ENCODE results near the gene EPS15.

EPS15 gene

DNA sequence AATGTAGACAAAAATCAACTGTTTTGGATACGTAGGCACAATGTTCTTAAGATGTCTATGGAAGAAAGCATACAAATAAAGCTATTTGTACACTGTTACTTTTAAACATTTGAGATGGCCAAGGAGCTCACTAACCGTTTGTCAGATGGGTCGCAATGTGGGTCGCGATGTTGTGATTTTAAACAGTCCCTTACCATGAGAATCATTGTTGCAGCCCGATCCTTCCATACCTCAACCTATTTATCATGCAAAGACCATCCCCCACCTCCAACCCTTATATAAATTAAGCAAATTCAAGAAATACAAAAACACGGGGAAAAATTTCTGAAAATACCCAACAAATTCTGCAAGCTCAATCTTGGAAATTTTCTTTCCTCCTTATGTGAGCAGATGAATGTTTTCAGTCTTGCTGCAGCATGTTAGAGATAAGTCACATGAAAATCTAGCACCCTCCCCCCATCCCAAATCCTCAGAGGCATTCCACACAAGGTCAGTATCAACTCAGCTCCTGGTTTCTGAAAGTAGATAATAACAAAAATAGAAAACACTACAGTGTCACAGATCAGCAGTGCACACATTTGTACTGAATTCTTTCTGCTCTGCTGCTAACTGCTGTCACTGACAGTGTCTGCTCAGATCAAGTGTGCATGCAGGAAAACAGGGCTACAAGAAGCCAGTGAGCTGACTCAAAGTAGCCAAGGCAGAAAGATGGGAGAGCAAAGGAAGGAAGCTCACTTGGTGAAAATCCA, 95.8 kb downstream of the EPS15 start:
- FAIRE-seq (peak; percentile 50), DNase-seq (ENCODE audit: insufficient read length, low spot score) (no peak)
- TF ChIP-seq PAX5 (IDR thresholded peaks at IDR 0.05; ENCODE audit: insufficient read depth, low read length, severe bottlenecking) (no peak), POLR2AphosphoS5 (IDR thresholded peaks at IDR 0.05; ENCODE audit: low read depth, low read length) (no peak), POLR2A (IDR thresholded peaks at IDR 0.05; ENCODE audit: low read depth, low read length) (no peak), POU2F2 (IDR thresholded peaks at IDR 0.05; ENCODE audit: low read depth, low read length) (no peak), SPI1 (IDR thresholded peaks at IDR 0.05; ENCODE audit: low read depth, low read length) (no peak), TAF1 (IDR thresholded peaks at IDR 0.05; ENCODE audit: low read depth, low read length) (no peak)

DNA sequence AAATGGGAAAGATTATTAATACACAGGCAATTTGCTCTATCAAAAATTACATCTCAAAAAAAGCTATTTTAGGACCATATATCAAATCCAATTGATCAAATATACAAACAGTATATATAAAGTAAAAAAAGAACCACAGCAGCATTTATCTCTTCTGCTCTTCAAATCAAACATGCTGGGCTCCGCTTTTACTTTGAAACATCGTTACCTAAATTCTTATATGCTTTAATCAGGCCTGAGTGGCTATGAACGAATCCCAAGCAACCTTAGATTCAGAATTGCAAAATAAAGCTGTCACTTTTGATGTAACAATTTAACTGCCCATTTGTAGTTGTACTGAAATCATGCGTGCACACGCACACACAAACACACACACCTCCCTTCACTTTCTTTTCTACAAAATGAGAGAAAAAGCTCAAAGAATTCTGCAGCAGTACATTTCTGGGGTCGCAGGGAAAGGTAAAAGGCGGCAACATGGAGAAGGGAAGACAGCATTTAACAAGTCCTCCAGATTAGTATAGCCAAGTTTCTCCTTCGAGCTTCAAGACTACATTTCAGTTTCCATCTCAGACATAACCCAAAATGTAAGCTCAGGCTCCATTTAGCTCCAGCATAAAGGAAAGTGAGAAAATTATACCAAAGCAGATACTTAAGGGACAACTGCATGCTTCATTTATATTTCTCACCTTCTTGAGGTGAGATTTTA, 96.5 kb downstream of the EPS15 start:
- peak; percentile 56 for FAIRE-seq
- no peak for DNase-seq (ENCODE audit: insufficient read length, low spot score)
- TF ChIP-seq TAF1 (IDR thresholded peaks at IDR 0.05; ENCODE audit: low read depth, low read length) (no peak), SPI1 (IDR thresholded peaks at IDR 0.05; ENCODE audit: low read depth, low read length) (no peak), POLR2A (IDR thresholded peaks at IDR 0.05; ENCODE audit: low read depth, low read length) (no peak), POU2F2 (IDR thresholded peaks at IDR 0.05; ENCODE audit: low read depth, low read length) (no peak), PAX5 (IDR thresholded peaks at IDR 0.05; ENCODE audit: insufficient read depth, low read length, severe bottlenecking) (no peak), POLR2AphosphoS5 (IDR thresholded peaks at IDR 0.05; ENCODE audit: low read depth, low read length) (no peak)

DNA sequence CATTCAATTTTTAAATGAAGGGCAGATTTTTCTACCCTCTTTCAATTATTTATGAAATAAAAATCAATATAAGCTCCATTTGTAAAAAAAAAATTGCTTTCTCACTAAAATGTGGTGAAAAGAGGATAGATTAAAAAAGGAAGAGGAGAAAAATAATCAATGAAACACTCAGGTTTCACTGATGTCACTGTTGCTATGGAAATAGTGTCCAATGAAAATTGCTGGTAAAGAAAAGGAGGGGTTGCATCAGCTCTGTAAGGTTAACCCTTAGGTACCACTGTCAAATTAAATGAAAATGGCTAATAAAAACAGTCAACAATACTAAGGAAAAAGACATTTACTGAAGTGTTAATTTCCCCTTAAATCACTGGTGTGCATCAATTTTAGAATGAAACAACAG, 97.1 kb downstream of the EPS15 start:
- TF ChIP-seq SPI1 (IDR thresholded peaks at IDR 0.05; ENCODE audit: low read depth, low read length) = no peak
- TF ChIP-seq TAF1 (IDR thresholded peaks at IDR 0.05; ENCODE audit: low read depth, low read length) = no peak
- TF ChIP-seq POLR2AphosphoS5 (IDR thresholded peaks at IDR 0.05; ENCODE audit: low read depth, low read length) = no peak
- no peak for TF ChIP-seq POU2F2 (IDR thresholded peaks at IDR 0.05; ENCODE audit: low read depth, low read length)
- TF ChIP-seq PAX5 (IDR thresholded peaks at IDR 0.05; ENCODE audit: insufficient read depth, low read length, severe bottlenecking) = no peak
- no peak for TF ChIP-seq POLR2A (IDR thresholded peaks at IDR 0.05; ENCODE audit: low read depth, low read length)
- DNase-seq (ENCODE audit: insufficient read length, low spot score) = no peak
- FAIRE-seq = peak; percentile 80

DNA sequence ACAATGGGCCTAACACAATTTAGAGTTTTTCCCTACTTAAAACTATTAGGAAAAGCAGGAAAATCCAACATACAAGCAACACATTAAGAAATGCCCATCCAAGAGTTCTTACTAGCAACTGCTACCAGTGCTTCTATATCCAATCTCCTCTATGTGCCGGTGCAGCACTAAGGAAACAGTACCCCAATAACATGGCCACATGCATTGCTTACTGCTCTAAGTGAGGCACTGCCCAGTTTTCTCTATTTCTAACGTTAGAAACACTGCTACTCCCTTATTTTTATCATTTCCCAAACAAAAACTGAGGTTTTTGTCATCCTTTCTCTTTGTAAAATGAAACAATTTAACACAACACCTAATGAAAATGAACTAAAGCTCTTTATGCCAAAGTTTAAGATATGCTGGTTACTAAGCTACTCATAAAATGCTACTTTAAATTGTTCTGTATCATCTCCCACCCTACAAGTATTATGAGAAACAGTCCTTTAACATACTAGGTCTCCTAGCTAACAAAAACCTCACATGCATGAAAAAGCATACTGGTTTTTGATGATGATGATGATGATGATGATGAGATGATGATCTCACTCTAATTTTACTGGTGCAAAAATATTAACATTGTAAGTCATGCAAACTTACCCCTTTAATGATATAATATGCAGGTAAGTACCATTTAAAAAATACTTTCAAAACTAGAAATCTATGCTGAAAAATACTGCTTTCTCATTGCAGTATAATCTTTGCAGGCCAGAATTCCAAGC, 98.0 kb downstream of the EPS15 start:
- no peak for TF ChIP-seq SPI1 (IDR thresholded peaks at IDR 0.05; ENCODE audit: low read depth, low read length)
- no peak for TF ChIP-seq PAX5 (IDR thresholded peaks at IDR 0.05; ENCODE audit: insufficient read depth, low read length, severe bottlenecking)
- TF ChIP-seq POLR2AphosphoS5 (IDR thresholded peaks at IDR 0.05; ENCODE audit: low read depth, low read length) = no peak
- no peak for TF ChIP-seq POLR2A (IDR thresholded peaks at IDR 0.05; ENCODE audit: low read depth, low read length)
- TF ChIP-seq POU2F2 (IDR thresholded peaks at IDR 0.05; ENCODE audit: low read depth, low read length) = no peak
- no peak for TF ChIP-seq TAF1 (IDR thresholded peaks at IDR 0.05; ENCODE audit: low read depth, low read length)
- FAIRE-seq = no peak
- DNase-seq (ENCODE audit: insufficient read length, low spot score) = no peak

DNA sequence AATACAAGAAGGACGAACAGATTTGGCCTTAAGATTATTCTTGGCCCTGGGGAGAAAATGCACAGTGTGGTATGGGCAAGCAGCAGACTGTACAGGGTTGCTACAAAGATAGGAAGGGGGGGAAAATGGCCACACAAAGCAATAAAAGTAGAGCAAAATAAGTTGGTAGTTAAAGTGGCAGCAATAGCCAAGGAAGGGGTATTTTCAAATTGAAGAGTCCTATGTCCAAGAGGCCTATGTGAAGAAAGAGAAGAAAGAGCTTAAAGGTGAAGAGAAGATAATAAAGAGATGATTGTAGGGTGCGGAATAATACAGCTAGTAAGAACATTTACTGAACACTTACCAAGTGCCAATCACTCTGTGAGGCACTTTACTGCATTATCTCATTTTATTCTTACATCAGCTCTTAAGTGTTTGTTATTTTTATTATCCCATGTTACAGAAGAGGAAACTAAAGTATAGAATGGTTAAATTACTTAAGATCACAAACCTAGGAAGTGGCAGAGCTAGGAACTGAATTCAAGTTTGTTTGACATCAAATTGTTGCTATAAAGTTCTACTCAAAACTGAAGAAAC, 100.6 kb downstream of the EPS15 start:
- TF ChIP-seq PAX5 (IDR thresholded peaks at IDR 0.05; ENCODE audit: insufficient read depth, low read length, severe bottlenecking) = no peak
- no peak for TF ChIP-seq TAF1 (IDR thresholded peaks at IDR 0.05; ENCODE audit: low read depth, low read length)
- no peak for TF ChIP-seq SPI1 (IDR thresholded peaks at IDR 0.05; ENCODE audit: low read depth, low read length)
- TF ChIP-seq POLR2AphosphoS5 (IDR thresholded peaks at IDR 0.05; ENCODE audit: low read depth, low read length) = no peak
- TF ChIP-seq POU2F2 (IDR thresholded peaks at IDR 0.05; ENCODE audit: low read depth, low read length) = no peak
- no peak for TF ChIP-seq POLR2A (IDR thresholded peaks at IDR 0.05; ENCODE audit: low read depth, low read length)
- DNase-seq (ENCODE audit: insufficient read length, low spot score) (no peak), FAIRE-seq (peak; percentile 31)

DNA sequence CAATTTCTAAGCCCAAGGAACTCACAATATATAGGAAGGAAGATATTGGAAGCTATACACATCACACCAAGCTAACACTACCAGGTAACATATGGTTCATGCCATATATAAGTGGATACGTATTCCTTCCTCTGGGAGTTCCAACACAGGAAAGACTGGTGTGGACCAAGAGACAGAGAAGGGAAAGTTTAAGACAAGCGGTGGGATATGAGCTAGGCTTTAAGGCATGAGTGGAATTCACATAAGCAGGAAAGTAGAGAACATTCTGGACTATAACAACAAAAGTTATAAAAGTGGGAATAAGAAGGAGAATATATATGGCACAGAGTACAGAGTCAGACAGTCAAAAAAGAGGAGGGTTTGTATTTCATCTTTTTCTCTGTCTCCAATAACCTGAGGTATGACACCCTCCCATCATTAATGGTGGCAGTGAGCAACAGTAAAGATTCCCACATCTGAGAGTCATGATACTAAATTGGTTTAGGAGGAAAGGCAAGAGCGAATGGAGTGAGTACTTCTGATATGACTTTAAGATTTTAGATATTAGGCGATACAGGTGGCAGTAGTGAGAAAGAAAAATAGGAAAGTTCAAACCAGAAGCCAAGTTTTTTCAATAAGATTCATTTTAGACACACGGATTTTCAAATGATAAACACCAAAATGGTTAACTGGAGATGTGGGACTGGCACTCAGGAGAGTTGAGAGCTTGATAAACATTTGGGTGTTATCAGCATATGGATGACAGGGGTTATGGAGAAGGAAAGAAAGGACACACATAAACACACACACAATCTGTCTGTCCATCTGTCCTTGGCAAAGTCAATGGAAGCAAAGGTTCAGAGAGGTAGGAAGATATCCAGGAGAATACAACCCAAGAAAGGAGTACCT, 101.3 kb downstream of the EPS15 start:
- DNase-seq (ENCODE audit: insufficient read length, low spot score) (no peak), FAIRE-seq (peak; percentile 23)
- no peak for TF ChIP-seq SPI1 (IDR thresholded peaks at IDR 0.05; ENCODE audit: low read depth, low read length)
- no peak for TF ChIP-seq POLR2A (IDR thresholded peaks at IDR 0.05; ENCODE audit: low read depth, low read length)
- no peak for TF ChIP-seq POLR2AphosphoS5 (IDR thresholded peaks at IDR 0.05; ENCODE audit: low read depth, low read length)
- TF ChIP-seq TAF1 (IDR thresholded peaks at IDR 0.05; ENCODE audit: low read depth, low read length) = no peak
- TF ChIP-seq PAX5 (IDR thresholded peaks at IDR 0.05; ENCODE audit: insufficient read depth, low read length, severe bottlenecking) = no peak
- no peak for TF ChIP-seq POU2F2 (IDR thresholded peaks at IDR 0.05; ENCODE audit: low read depth, low read length)

DNA sequence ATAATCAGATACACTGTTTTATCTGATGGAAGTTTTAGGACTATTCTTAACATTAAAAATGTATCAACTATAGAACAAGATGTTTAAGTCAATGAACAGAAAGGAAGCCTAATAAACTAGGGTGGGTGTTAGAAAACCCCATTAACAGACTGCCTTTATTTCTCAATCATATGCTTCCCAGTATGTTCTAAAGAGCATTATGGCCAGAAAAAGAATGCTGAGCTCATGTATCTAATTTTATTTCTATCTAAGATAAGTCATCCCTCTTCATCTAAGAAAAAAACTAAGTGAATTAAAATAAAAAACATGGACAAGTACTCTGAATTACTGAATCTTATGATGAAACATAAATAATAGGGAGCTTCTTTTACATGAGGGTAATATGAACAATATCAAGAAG, 102.2 kb downstream of the EPS15 start:
- TF ChIP-seq POLR2AphosphoS5 (IDR thresholded peaks at IDR 0.05; ENCODE audit: low read depth, low read length) (no peak), SPI1 (IDR thresholded peaks at IDR 0.05; ENCODE audit: low read depth, low read length) (no peak), TAF1 (IDR thresholded peaks at IDR 0.05; ENCODE audit: low read depth, low read length) (no peak), PAX5 (IDR thresholded peaks at IDR 0.05; ENCODE audit: insufficient read depth, low read length, severe bottlenecking) (no peak)
- DNase-seq (ENCODE audit: insufficient read length, low spot score) (no peak), FAIRE-seq (no peak)

DNA sequence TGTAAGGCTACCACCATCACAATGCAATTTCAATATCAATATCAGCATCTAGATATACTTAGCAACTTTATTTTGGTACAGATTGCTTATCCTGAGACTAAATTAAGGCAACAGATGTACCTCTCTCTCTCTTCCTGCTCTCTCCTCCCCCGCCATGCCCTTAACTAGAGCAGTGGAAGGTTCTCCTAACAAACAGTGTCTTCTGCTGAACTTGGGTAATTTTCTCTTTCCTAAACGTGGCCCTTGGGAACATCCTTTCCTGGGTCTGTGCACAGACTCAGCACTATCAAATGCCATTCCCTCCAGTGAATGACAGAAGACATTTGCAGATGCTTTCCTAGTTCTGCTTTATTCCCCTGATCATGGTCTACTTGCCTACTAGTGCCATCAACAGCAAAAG, 103.1 kb downstream of the EPS15 start:
- FAIRE-seq (no peak), DNase-seq (ENCODE audit: insufficient read length, low spot score) (no peak)

More for the DNA sequence above, 103.1 kb downstream of the EPS15 start:
- TF ChIP-seq SPI1 (IDR thresholded peaks at IDR 0.05; ENCODE audit: low read depth, low read length) = no peak
- no peak for TF ChIP-seq POLR2A (IDR thresholded peaks at IDR 0.05; ENCODE audit: low read depth, low read length)
- TF ChIP-seq PAX5 (IDR thresholded peaks at IDR 0.05; ENCODE audit: insufficient read depth, low read length, severe bottlenecking) = no peak
- no peak for TF ChIP-seq POU2F2 (IDR thresholded peaks at IDR 0.05; ENCODE audit: low read depth, low read length)
- no peak for TF ChIP-seq TAF1 (IDR thresholded peaks at IDR 0.05; ENCODE audit: low read depth, low read length)
- no peak for TF ChIP-seq POLR2AphosphoS5 (IDR thresholded peaks at IDR 0.05; ENCODE audit: low read depth, low read length)

Data from GM12891 (cell line).